ENCODE data around the gene RPL13A. TPM values are rescaled to one million over a fixed set of nuclear protein-coding genes. Genes with fewer than 3 reads are reported as not detected.

Gene RPL13A
- total and polyA plus RNA-seq, 9 of the 15 experiments (the other 6 are each of a cell fraction or from before 2014, with no cell fraction given): 1,744 to 5,482 (median 2,949) TPM

- BruUV-seq (replicated peaks): no TSS peak
- peaks cover 35% of the 10 kb centered on the region for H3K79me2 ChIP-seq (ENCODE audit: control insufficient read depth, insufficient read depth, low read length)
- DNase-seq (ENCODE audit: extremely low read depth in 1 of 4, low spot score in 3 of 4) (peak in 2 of 4 experiments; percentile 35 to 45), FAIRE-seq (no peak), ATAC-seq (no peak)
- H3K36me3 ChIP-seq (ENCODE audit: control insufficient read depth, insufficient read depth, low read length): peaks cover 38% of the 10 kb centered on the region
- POLR2A ChIA-PET: interaction anchor here (0.6 to 2.3 kb wide), 4 partner anchors 34 to 176 kb away, joined by 3 to 7 read pairs (median 4); no protein-coding TSS in a partner anchor
- WGBS (ENCODE audit: insufficient coverage, low coverage, missing lambda C conversion rate): 51% methylated on average over 18 of the region's 19 CpGs
- peak overlapping the region; percentile 27; the same call in 1 of the 3 replicates for H3K27ac ChIP-seq (ENCODE audit: extremely low read depth, low read depth, low read length)
- H4K20me1 ChIP-seq (replicated peaks; ENCODE audit: control insufficient read depth, insufficient read depth, low read length): peaks cover 32% of the 10 kb centered on the region
- peak overlapping the region; percentile 97 for H3K4me2 ChIP-seq (ENCODE audit: insufficient read depth, low read length)
- peaks cover 35 to 46% of the 10 kb centered on the region in 2 experiments; a peak in 4 of 5 replicates for H3K4me1 ChIP-seq (replicated peaks in 1 of 2; ENCODE audit: control insufficient read depth in 2 of 2, insufficient read depth in 2 of 2, low read length in 2 of 2)
- H3K9me1 ChIP-seq (ENCODE audit: control insufficient read depth, insufficient read depth, low read length): peaks cover 7% of the 10 kb centered on the region
- H3K9me3 ChIP-seq (replicated peaks; ENCODE audit: control insufficient read depth, insufficient read depth, low read depth, low read length): no peaks in the 10 kb centered on the region
- intact Hi-C loops (cut with micrococcal nuclease) (no loop called here), in situ Hi-C loops (cut with MboI) (loop anchor here (10.0 kb wide), 1 partner anchor 376 kb away; the partner anchor contains the start of genes AKT1S1 and TBC1D17)
- no peaks in the 10 kb centered on the region for H3K27me3 ChIP-seq (ENCODE audit: control insufficient read depth in 2 of 2, insufficient read depth in 2 of 2, low read length in 2 of 2)
- no peak overlapping the region for H2AFZ ChIP-seq (ENCODE audit: low read depth, low read length)
- H3K4me3 ChIP-seq: peak overlapping the region; percentile 89; the same call in 1 of the 2 replicates
- H3K9ac ChIP-seq (ENCODE audit: insufficient read depth in 1 of 2, low read depth in 2 of 2, low read length in 2 of 2): peak overlapping the region; percentile 91 to 99
- CTCF ChIA-PET (ENCODE audit: low intra/inter-chr PET ratio): no interaction called here
- TF ChIP-seq MCM3 (IDR thresholded peaks at IDR 0.05) (no peak), TEAD4 (IDR thresholded peaks at IDR 0.05; ENCODE audit: low read length) (no peak), TEAD4 (CRISPR knock-in tag; IDR thresholded peaks at IDR 0.05; ENCODE audit: borderline replicate concordance) (no peak), TCF3 (CRISPR knock-in tag; IDR thresholded peaks at IDR 0.05) (0 out of 2 replicates have a peak, but pooled peaks have one; percentile 5), ATF7 (IDR thresholded peaks at IDR 0.05) (no peak), SMARCE1 (IDR thresholded peaks at IDR 0.05) (no peak), MAZ (CRISPR knock-in tag; conservative IDR thresholded peaks at IDR 0.05 in 1 of 2, IDR thresholded peaks at IDR 0.05 in 1 of 2) (no peak), TFAP4 (CRISPR knock-in tag; IDR thresholded peaks at IDR 0.05; ENCODE audit: borderline replicate concordance) (0 out of 2 replicates have a peak, but pooled peaks have one; percentile 18), RAD21 (CRISPR knock-in tag; conservative IDR thresholded peaks at IDR 0.05 in 1 of 2, IDR thresholded peaks at IDR 0.05 in 1 of 2) (no peak), ATF1 (CRISPR knock-in tag; IDR thresholded peaks at IDR 0.05) (no peak), ATF1 (tag; IDR thresholded peaks at IDR 0.05) (no peak), NFYB (IDR thresholded peaks at IDR 0.05; ENCODE audit: extremely low read depth, insufficient read length) (no peak), PREB (CRISPR knock-in tag; IDR thresholded peaks at IDR 0.05) (no peak), PRDM10 (IDR thresholded peaks at IDR 0.05; ENCODE audit: partially characterized antibody) (peak; percentile 61), NFATC3 (IDR thresholded peaks at IDR 0.05) (no peak), FOSL1 (tag; conservative IDR thresholded peaks at IDR 0.05) (no peak)
Measured at GRCh38 chr19:49499030-49499670, 11.7 kb downstream of the RPL13A start.
